ENCODE data around the gene CXCL14. TPM values are rescaled to one million over a fixed set of nuclear protein-coding genes. Genes with fewer than 3 reads are reported as not detected.
A peak's percentile ranks its signal among the peaks of the same experiment; 100 is the strongest.

The CXCL14 gene
- total and polyA plus RNA-seq, 2 donors (not counting 1 experiment from before 2014, with no cell fraction given), result not detected

DNA sequence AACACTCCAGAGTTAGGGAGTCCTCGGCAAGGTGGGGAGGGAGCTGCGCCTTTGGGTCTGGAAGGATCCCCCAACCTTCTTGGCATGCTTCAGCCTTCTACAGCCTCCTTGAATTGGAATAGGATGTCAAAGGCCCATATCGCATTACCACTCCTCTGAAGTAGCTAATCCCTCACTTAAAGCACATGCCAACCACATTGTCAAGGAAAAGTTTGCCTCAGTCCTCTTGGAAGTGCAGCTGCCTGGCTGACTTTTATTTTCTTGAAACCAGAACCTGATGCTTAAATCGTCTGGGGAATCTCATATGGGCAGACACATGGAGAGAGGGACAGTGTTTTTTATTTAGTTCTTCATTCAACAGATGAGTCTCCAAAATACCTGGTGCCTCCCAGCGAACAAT lies 14.5 kb downstream of the CXCL14 start:
- no peak overlapping the region for H3K27ac Mint-ChIP-seq
- ATAC-seq (ENCODE audit: low read depth), result no peak
- CTCF ChIA-PET, result interaction anchor here (2.9 to 4.1 kb wide), 2 partner anchors 13 to 101 kb away, joined by 9 to 67 read pairs; no protein-coding TSS in a partner anchor

DNA sequence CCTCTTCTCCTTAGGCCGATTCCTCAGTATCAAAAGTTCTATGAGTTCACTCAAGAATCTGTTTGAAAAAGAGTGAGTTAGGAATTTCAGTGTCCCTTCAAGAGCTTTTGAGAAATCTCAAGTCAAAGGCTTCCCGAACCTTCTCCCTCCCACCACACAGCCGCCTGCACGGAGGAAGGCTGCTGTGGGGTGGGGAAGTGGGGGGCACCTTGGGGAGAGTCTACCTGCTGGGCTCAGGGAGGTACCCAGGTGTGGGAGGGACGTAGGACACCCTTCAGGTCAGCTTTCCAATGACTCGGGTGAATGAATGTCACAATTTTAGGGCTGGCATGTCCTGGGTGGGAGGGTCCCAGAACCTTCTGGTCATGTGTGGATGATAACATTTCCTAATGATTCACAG lies 17.5 kb downstream of the CXCL14 start:
- Histone ChIP-seq H3K9ac (ENCODE audit: low read length) (no peak overlapping the region), H3K27me3 (replicated peaks in 1 of 4; ENCODE audit: control extremely low read depth in 1 of 4, control insufficient read depth in 3 of 4, insufficient read depth in 4 of 4, low read length in 3 of 4) (peaks cover 0 to 18% (median 2%) of the 10 kb centered on the region in 4 experiments), H2AFZ (ENCODE audit: insufficient read depth, low read depth, low read length, poor library complexity, severe bottlenecking) (peak overlapping the region; percentile 21), H3K36me3 (replicated peaks in 1 of 2; ENCODE audit: control extremely low read depth in 1 of 2, control insufficient read depth in 1 of 2, extremely low read depth in 1 of 2, insufficient read depth in 2 of 2, low read length in 1 of 2) (no peaks in the 10 kb centered on the region), H3K4me2 (replicated peaks; ENCODE audit: low read depth, low read length, poor library complexity, severe bottlenecking) (no peak overlapping the region), H3K9me3 (ENCODE audit: control extremely low read depth in 1 of 3, control insufficient read depth in 2 of 3, insufficient read depth in 1 of 3, low read length in 2 of 3) (peaks cover 0 to 3% (median 0%) of the 10 kb centered on the region in 3 donors), H3K4me1 (ENCODE audit: control insufficient read depth in 2 of 2, insufficient read depth in 2 of 2, low read length in 2 of 2) (no peaks in the 10 kb centered on the region), H3K27ac (ENCODE audit: low read length in 2 of 2) (no peak overlapping the region), H4K20me1 (ENCODE audit: control insufficient read depth, insufficient read depth, low read length, poor library complexity, severe bottlenecking) (no peaks in the 10 kb centered on the region), H3K4me3 (ENCODE audit: control extremely low read depth in 1 of 5, extremely low read depth in 1 of 5, insufficient read depth in 1 of 5, low read depth in 2 of 5, low read length in 4 of 5) (no peak overlapping the region), H3K79me2 (ENCODE audit: control insufficient read depth, insufficient read depth, low read length) (no peaks in the 10 kb centered on the region)
- ATAC-seq (ENCODE audit: low read depth) (no peak), DNase-seq (no peak)
- H3K4me3 Mint-ChIP-seq, result no peak overlapping the region
- ChIA-PET CTCF (interaction anchor here (0.7 to 2.2 kb wide), 4 partner anchors 9 to 96 kb away, joined by 3 to 6 read pairs (median 4); no protein-coding TSS in a partner anchor), POLR2A (no interaction called here)
- TF ChIP-seq, protein P1, sequence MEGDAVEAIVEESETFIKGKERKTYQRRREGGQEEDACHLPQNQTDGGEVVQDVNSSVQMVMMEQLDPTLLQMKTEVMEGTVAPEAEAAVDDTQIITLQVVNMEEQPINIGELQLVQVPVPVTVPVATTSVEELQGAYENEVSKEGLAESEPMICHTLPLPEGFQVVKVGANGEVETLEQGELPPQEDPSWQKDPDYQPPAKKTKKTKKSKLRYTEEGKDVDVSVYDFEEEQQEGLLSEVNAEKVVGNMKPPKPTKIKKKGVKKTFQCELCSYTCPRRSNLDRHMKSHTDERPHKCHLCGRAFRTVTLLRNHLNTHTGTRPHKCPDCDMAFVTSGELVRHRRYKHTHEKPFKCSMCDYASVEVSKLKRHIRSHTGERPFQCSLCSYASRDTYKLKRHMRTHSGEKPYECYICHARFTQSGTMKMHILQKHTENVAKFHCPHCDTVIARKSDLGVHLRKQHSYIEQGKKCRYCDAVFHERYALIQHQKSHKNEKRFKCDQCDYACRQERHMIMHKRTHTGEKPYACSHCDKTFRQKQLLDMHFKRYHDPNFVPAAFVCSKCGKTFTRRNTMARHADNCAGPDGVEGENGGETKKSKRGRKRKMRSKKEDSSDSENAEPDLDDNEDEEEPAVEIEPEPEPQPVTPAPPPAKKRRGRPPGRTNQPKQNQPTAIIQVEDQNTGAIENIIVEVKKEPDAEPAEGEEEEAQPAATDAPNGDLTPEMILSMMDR (IDR thresholded peaks at IDR 0.05), result no peak
- no peak for TF ChIP-seq EZH2 (IDR thresholded peaks at IDR 0.05; ENCODE audit: borderline replicate concordance, insufficient read depth, low read depth, low read length, poor library complexity, severe bottlenecking)
- H3K27ac Mint-ChIP-seq, result no peak overlapping the region
- H3K4me1 Mint-ChIP-seq, result peaks cover 4% of the 10 kb centered on the region
- intact Hi-C loops (cut with micrococcal nuclease), result no loop called here
- WGBS (ENCODE audit: insufficient coverage), result 75% methylated on average over 2 of the region's 6 CpGs
- H3K27me3 Mint-ChIP-seq, result peaks cover 38% of the 10 kb centered on the region
- no peaks in the 10 kb centered on the region for H3K9me3 Mint-ChIP-seq (ENCODE audit: insufficient read depth)

More for the DNA sequence above, 14.5 kb downstream of the CXCL14 start:
- Mint-ChIP-seq H3K27me3 (peaks cover 26% of the 10 kb centered on the region), H3K9me3 (ENCODE audit: insufficient read depth) (no peaks in the 10 kb centered on the region), H3K4me3 (no peak overlapping the region), H3K4me1 (peaks cover 4% of the 10 kb centered on the region)
- Histone ChIP-seq H4K20me1 (ENCODE audit: control insufficient read depth, insufficient read depth, low read length, poor library complexity, severe bottlenecking) (no peaks in the 10 kb centered on the region), H3K27ac (ENCODE audit: low read length in 2 of 2) (no peak overlapping the region), H3K9me3 (ENCODE audit: control extremely low read depth in 1 of 3, control insufficient read depth in 2 of 3, insufficient read depth in 1 of 3, low read length in 2 of 3) (no peaks in the 10 kb centered on the region), H3K36me3 (replicated peaks in 1 of 2; ENCODE audit: control extremely low read depth in 1 of 2, control insufficient read depth in 1 of 2, extremely low read depth in 1 of 2, insufficient read depth in 2 of 2, low read length in 1 of 2) (no peaks in the 10 kb centered on the region), H3K4me1 (ENCODE audit: control insufficient read depth in 2 of 2, insufficient read depth in 2 of 2, low read length in 2 of 2) (no peaks in the 10 kb centered on the region), H3K4me2 (replicated peaks; ENCODE audit: low read depth, low read length, poor library complexity, severe bottlenecking) (no peak overlapping the region), H3K27me3 (replicated peaks in 1 of 4; ENCODE audit: control extremely low read depth in 1 of 4, control insufficient read depth in 3 of 4, insufficient read depth in 4 of 4, low read length in 3 of 4) (peaks cover 0 to 11% (median 2%) of the 10 kb centered on the region in 4 experiments), H3K9ac (ENCODE audit: low read length) (no peak overlapping the region), H3K4me3 (ENCODE audit: control extremely low read depth in 1 of 5, extremely low read depth in 1 of 5, insufficient read depth in 1 of 5, low read depth in 2 of 5, low read length in 4 of 5) (no peak overlapping the region), H3K79me2 (ENCODE audit: control insufficient read depth, insufficient read depth, low read length) (no peaks in the 10 kb centered on the region), H2AFZ (ENCODE audit: insufficient read depth, low read depth, low read length, poor library complexity, severe bottlenecking) (no peak overlapping the region)
- WGBS (ENCODE audit: insufficient coverage), result 90% methylated on average over 2 of the region's 5 CpGs
- POLR2A ChIA-PET, result no interaction called here
- no peak for TF ChIP-seq EZH2 (IDR thresholded peaks at IDR 0.05; ENCODE audit: borderline replicate concordance, insufficient read depth, low read depth, low read length, poor library complexity, severe bottlenecking)
- TF ChIP-seq, protein P1 (IDR thresholded peaks at IDR 0.05), result no peak
- DNase-seq, result no peak
- intact Hi-C loops (cut with micrococcal nuclease), result no loop called here

All from B cell (primary cell).